Thyroid gland (tissue), 4 donors: ENCODE results near the gene HID1. TPM values are rescaled to one million over a fixed set of nuclear protein-coding genes. Genes with fewer than 3 reads are reported as not detected.

Source experiments
- DNase-seq, 2 donors: peaks; one replicate each; pipeline ENCODE4 v3.0.0-alpha.2; 2019
- H3K27ac ChIP-seq, 3 donors: fragments of 200-600 bp; sonication (generic); 1 replicate in 2 of 3; 2 replicates in 1 of 3; pipeline ENCODE4 v1.5.1; 2016 to 2019; ENCODE audit warnings: mild to moderate bottlenecking in 1 of 3, moderate library complexity in 1 of 3
- H3K27me3 ChIP-seq: fragments of 200-600 bp; sonication (generic); one replicate; pipeline ENCODE4 v1.5.1; 2019
- H3K36me3 ChIP-seq, 2 donors: fragments of 200-600 bp; sonication (generic); one replicate each; pipeline ENCODE4 v1.5.1; 2016 to 2019
- H3K4me1 ChIP-seq, 2 donors: fragments of 200-600 bp; sonication (generic); one replicate each; pipeline ENCODE4 v1.5.1; 2017 to 2019
- H3K4me3 ChIP-seq, 3 donors: fragments of 200-600 bp; sonication (generic); replicated peaks in 1 of 3; 1 replicate in 2 of 3; 2 replicates in 1 of 3; pipeline ENCODE4 v1.5.1; 2016; ENCODE audit warnings: mild to moderate bottlenecking in 1 of 3
- H3K9me3 ChIP-seq: fragments of 200-600 bp; sonication (generic); one replicate; pipeline ENCODE4 v1.5.1; 2017
- CTCF ChIP-seq, 6 experiments: fragments of 200-600 bp in 3 of 6; fragments of 450-650 bp in 3 of 6; sonication (generic) in 3 of 6; IDR thresholded peaks; one replicate each; pipeline ENCODE4 v1.5.1; 2016 to 2019; ENCODE audit warnings: antibody characterized with exemption in 6 of 6, mild to moderate bottlenecking in 2 of 6, inconsistent platforms in 1 of 6, moderate library complexity in 1 of 6
- POLR2A ChIP-seq, 2 donors: fragments of 450-650 bp; IDR thresholded peaks; one replicate each; pipeline ENCODE4 v1.6.1; 2017; ENCODE audit warnings: antibody characterized with exemption in 2 of 2, mild to moderate bottlenecking in 2 of 2, moderate library complexity in 1 of 2
- WGBS, 2 donors: methylation state at CpG; one replicate each; pipeline ENCODE4 v1.1.5; 2017; 5-methylcytosine and 5-hydroxymethylcytosine counted together
- intact Hi-C: fragments of 100-400 bp; cut with DNase I; formaldehyde crosslinking; loops from one replicate; pipeline ENCODE4 v1.15.1; 2023
- total RNA-seq, 4 donors: library from RNA; depleted of rRNA; stranded (reverse); fragments of >200 nt; gene quantifications; one replicate each; pipeline ENCODE4 v1.2.3, GENCODE V29; 2016

Gene HID1
- total RNA-seq, 4 donors from 2014 or later = 19.4 to 27.4 (median 21.3) TPM

DNA sequence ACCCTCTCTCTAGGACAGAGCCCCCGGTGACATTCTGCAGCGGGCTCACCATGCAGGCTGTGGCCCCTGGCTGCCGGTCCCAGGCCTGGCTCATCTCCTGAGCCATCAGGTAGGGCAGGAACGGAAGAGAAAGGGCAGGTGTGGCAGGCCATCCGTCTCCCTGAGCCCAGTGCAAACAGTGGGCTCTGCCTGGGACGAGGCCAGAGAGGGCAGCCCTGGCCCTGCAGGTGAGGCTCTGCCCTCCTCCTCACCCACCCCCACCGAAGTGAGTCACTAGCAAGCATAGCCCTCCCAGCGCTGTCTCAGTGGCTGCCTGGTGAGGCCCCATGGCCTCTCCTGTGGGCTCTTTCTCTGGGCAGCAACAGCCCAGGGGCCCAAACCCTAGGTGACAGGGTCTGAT lies 22.4 kb downstream of the HID1 start:
- TF ChIP-seq CTCF (IDR thresholded peaks at IDR 0.05) = no peak
- TF ChIP-seq POLR2A (IDR thresholded peaks at IDR 0.05) = no peak
- no peaks in the 10 kb centered on the region for H3K36me3 ChIP-seq
- 54 to 55% methylated on average over 3 to 7 of the region's 8 CpGs for WGBS, 2 donors
- DNase-seq = no peak
- H3K27ac ChIP-seq = no peak overlapping the region
- no peaks in the 10 kb centered on the region for H3K27me3 ChIP-seq
- no peak overlapping the region for H3K4me3 ChIP-seq
- no peaks in the 10 kb centered on the region for H3K9me3 ChIP-seq
- intact Hi-C loops = no loop called here
- H3K4me1 ChIP-seq = no peaks in the 10 kb centered on the region

DNA sequence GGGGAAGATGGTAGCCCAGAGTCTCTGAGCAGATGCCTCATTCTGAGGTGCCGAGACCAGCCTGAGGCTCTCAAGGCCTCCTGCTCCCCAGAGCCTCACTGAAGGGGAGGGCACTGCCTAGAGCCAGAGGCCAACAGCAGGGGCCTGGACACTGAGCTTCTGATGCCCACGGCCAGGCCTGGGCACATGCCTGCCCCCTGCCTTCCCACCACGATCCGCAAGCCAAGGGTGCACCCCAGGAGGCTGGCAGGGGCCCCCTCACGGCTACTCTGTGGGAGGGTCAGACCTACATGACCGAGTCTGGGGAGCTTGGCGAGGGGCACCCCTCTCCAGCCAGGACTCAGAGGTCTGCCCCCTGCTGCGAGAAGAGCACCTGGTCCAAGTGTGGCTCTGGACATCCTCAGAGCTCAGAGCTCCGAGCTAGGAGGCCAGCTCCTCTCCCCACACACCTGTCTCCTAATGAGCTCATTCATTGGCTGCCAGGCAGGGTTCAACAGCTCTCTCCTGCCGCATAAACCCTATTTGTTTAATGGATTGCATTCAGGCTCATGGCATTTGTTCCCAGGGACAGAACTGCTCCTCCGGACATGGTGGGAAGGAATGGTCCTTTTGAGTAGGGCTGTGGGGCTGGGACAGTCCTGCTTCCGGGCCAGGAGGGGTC lies 23.0 kb downstream of the HID1 start:
- H3K27me3 ChIP-seq = no peaks in the 10 kb centered on the region

DNA sequence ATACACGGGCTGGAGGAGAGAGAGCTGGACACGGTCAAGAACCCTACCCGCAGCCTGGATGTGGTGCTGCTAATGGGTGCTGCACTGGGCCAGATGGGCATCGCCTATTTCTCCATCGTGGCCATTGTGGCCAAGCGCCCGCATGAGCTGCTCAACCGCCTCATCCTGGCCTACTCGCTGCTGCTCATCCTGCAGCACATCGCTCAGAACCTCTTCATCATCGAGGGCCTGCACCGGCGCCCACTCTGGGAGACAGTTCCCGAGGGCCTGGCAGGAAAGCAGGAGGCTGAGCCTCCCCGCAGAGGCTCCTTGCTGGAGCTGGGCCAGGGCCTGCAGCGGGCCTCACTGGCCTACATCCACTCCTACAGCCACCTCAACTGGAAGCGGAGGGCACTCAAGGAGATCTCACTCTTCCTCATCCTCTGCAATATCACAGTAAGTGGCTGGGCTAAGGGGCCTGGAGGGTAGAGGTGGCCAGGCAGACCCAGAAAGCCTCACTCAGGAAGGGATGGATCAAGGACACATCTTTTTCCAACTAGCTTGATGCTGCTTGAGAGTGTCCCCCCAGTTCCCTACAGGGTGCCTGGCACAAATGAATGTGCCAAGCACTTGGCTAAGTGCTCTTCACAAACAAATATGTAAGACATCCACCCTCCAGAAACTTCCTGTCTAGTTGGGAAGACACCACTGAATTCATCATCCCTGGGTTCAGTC lies 25.4 kb downstream of the HID1 start:
- H3K9me3 ChIP-seq = no peaks in the 10 kb centered on the region
- H3K27me3 ChIP-seq = no peaks in the 10 kb centered on the region
- no peak overlapping the region for H3K4me3 ChIP-seq
- 91 to 93% methylated on average over 13 to 17 of the region's 17 CpGs for WGBS, 2 donors
- intact Hi-C loops = no loop called here
- H3K4me1 ChIP-seq = no peaks in the 10 kb centered on the region
- H3K27ac ChIP-seq = no peak overlapping the region
- TF ChIP-seq POLR2A (IDR thresholded peaks at IDR 0.05) = no peak
- TF ChIP-seq CTCF (IDR thresholded peaks at IDR 0.05) = no peak
- H3K36me3 ChIP-seq = no peaks in the 10 kb centered on the region
- no peak for DNase-seq

More for the DNA sequence above, 23.0 kb downstream of the HID1 start:
- TF ChIP-seq CTCF (IDR thresholded peaks at IDR 0.05) (no peak), POLR2A (IDR thresholded peaks at IDR 0.05) (no peak)
- Histone ChIP-seq H3K4me1 (no peaks in the 10 kb centered on the region), H3K27ac (no peak overlapping the region), H3K4me3 (no peak overlapping the region), H3K9me3 (no peaks in the 10 kb centered on the region), H3K36me3 (no peaks in the 10 kb centered on the region)
- no peak for DNase-seq
- intact Hi-C loops = no loop called here
- 37 to 41% methylated on average over 5 to 6 of the region's 12 CpGs for WGBS, 2 donors

DNA sequence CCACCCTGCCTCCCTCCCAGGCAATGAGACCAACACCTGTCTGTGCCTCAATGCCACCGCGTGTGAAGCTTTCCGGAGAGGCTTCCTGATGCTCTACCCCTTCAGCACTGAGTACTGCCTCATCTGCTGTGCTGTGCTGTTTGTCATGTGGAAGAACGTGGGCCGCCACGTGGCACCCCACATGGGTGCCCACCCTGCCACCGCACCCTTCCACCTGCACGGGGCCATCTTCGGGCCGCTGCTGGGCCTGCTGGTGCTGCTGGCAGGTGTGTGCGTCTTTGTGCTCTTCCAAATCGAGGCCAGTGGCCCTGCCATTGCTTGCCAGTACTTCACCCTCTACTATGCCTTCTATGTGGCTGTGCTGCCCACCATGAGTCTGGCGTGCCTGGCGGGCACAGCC lies 25.9 kb downstream of the HID1 start:
- intact Hi-C loops = no loop called here
- Histone ChIP-seq H3K4me3 (no peak overlapping the region), H3K27ac (no peak overlapping the region), H3K36me3 (no peaks in the 10 kb centered on the region), H3K9me3 (no peaks in the 10 kb centered on the region), H3K4me1 (no peaks in the 10 kb centered on the region), H3K27me3 (no peaks in the 10 kb centered on the region)
- WGBS, 2 donors = 80 to 83% methylated on average over 13 to 14 of the region's 14 CpGs
- DNase-seq = no peak
- no peak for TF ChIP-seq POLR2A (IDR thresholded peaks at IDR 0.05)

- Histone ChIP-seq H3K36me3 (no peaks in the 10 kb centered on the region), H3K27ac (no peak overlapping the region), H3K9me3 (no peaks in the 10 kb centered on the region), H3K4me3 (no peak overlapping the region), H3K27me3 (no peaks in the 10 kb centered on the region), H3K4me1 (no peaks in the 10 kb centered on the region)
- WGBS, 2 donors = 29 to 38% methylated on average over 6 of the region's 6 CpGs
- intact Hi-C loops = no loop called here
- no peak for DNase-seq
- TF ChIP-seq CTCF (IDR thresholded peaks at IDR 0.05) (no peak), POLR2A (IDR thresholded peaks at IDR 0.05) (no peak)
Observed at GRCh38 chr17:74945543-74945942, 27.0 kb downstream of the HID1 start.
